Cardiac fibroblast (primary cell): Measurements from ENCODE around the gene PPL.

Source experiments
- DNase-seq, 2 donors: peaks; one replicate each; pipeline versions ENCODE4 v3.0.0 to v3.0.0-alpha.2; 2010; ENCODE audit warnings: low read depth in 2 of 2
- H3K4me3 ChIP-seq, 2 donors: replicated peaks in 1 of 2; 1 replicate in 1 of 2; 2 replicates in 1 of 2; pipeline ENCODE4 v1.5.1; 2011; ENCODE audit warnings: low read depth in 2 of 2, low read length in 2 of 2, mild to moderate bottlenecking in 2 of 2, moderate library complexity in 1 of 2
- TF ChIP-seq, protein P1 (sequence below): IDR thresholded peaks from one replicate; pipeline ENCODE4 v1.5.1; 2011; ENCODE audit warnings: low read depth, mild to moderate bottlenecking, low read length, inconsistent platforms

PPL gene

DNA sequence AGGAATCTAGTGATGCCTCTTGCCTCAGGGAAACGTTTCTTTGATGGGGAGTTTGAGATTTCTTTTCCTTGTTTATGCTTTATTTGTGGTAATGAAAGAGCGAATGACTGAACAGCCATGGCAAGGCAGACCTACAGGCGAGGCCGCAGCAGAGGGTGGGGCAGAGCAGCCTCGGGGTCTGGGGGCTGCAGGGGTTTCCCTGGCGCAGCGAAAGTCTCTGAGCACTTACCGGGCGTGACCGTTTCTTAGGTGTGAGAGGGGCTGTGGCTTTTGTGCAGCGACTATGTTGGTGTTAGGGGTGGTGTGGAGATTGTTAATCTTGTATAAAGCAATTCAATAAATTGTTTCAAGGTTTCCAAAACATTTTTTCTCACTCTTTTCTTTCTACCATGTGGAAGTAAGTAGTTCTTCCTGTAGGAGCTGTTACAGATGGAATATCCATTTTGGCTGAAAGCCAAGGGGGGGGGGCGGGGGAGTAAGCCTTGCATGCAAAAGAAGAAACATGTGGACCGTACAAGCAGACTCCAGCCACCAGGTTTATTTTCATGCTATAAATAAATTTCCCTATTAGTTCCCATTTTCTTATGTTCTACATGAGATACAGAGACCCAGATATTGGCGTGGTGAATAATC, 54.8 kb downstream of the PPL start:
- TF ChIP-seq, protein P1, sequence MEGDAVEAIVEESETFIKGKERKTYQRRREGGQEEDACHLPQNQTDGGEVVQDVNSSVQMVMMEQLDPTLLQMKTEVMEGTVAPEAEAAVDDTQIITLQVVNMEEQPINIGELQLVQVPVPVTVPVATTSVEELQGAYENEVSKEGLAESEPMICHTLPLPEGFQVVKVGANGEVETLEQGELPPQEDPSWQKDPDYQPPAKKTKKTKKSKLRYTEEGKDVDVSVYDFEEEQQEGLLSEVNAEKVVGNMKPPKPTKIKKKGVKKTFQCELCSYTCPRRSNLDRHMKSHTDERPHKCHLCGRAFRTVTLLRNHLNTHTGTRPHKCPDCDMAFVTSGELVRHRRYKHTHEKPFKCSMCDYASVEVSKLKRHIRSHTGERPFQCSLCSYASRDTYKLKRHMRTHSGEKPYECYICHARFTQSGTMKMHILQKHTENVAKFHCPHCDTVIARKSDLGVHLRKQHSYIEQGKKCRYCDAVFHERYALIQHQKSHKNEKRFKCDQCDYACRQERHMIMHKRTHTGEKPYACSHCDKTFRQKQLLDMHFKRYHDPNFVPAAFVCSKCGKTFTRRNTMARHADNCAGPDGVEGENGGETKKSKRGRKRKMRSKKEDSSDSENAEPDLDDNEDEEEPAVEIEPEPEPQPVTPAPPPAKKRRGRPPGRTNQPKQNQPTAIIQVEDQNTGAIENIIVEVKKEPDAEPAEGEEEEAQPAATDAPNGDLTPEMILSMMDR, result no peak
- no peak overlapping the region for H3K4me3 ChIP-seq
- DNase-seq, result peak; percentile 41 to 76

- no peak overlapping the region for H3K4me3 ChIP-seq
- TF ChIP-seq, protein P1, result no peak
These were observed 56.9 kb downstream of the PPL start for GRCh38 chr16:4880006-4880580.

DNA sequence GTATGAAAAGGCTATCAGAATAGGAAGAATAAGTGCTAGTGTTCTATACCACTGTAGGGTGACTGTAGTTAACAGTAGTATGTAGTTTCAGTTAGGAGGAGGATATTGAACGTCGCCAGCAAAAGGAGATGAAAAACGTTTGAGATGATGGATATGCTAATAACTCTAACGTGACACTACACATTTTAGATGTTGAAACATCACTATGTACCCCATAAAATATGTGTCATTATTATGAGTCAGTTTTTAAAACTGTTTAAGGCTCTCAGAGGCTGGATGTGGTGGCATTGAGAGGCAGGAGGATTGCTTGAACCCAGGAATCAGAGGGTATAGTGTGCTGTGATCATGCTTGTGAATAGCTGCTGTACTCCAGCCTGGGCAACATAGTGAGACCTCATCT, 57.9 kb downstream of the PPL start:
- TF ChIP-seq, protein P1, result no peak
- peak in 1 of 2 donors; percentile 35 for DNase-seq
- no peak overlapping the region for H3K4me3 ChIP-seq

More at GRCh38 chr16:4880006-4880580, 56.9 kb downstream of the PPL start:
- no peak for DNase-seq

- DNase-seq, result no peak
- H3K4me3 ChIP-seq, result no peak overlapping the region
- TF ChIP-seq, protein P1, result no peak
These were observed 59.6 kb downstream of the PPL start for GRCh38 chr16:4877380-4877685.

DNA sequence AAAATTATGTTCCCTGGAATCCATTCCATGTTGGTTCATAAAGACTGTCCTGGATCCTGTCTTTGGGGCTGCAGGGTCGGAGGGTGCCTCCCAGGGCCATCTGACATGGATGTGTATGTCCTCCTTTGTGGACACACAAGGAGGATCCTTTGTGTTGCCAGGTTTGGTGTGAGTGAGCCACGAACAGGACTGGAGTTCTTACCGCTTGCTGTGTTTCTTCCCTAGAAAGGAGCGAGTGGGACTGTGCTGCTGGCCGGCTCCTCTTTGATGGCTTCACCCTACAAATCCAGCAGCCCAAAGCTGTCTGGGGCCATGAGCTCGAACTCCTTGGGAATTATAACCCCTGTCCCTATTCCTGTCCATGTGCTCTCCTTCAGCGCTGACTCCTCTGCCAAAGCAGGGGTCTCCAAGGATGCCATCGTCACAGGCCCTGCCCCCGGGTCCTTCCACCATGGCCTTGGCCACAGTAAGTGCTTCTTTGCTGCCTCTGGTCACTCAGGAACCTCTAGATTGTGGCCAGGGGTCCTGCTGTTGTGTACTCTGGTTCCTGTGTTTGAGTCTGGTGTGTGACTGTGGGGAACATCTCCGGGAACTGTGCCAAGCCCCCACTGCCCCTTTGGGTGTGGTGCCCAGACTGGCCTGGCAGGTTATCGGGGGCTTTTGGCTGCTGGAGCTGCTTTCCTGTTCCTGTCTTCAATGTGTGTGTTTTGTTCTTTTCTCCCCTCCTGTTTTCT, 60.1 kb downstream of the PPL start:
- DNase-seq, result no peak
- TF ChIP-seq, protein P1, result no peak
- H3K4me3 ChIP-seq, result no peak overlapping the region

- H3K4me3 ChIP-seq, result no peak overlapping the region
- DNase-seq, result no peak
- TF ChIP-seq, protein P1, result no peak
These were observed 62.3 kb downstream of the PPL start for GRCh38 chr16:4874666-4875065.
